Measurements from ENCODE around the gene CNKSR1. TPM values are rescaled to one million over a fixed set of nuclear protein-coding genes. Genes with fewer than 3 reads are reported as not detected.
A peak's percentile ranks its signal among the peaks of the same experiment; 100 is the strongest.

Gene CNKSR1
- total and polyA plus RNA-seq, 2 of the 13 experiments (the other 11 are each of a cell fraction or from before 2014, with no cell fraction given), result 3.4 to 8.9 TPM

DNA sequence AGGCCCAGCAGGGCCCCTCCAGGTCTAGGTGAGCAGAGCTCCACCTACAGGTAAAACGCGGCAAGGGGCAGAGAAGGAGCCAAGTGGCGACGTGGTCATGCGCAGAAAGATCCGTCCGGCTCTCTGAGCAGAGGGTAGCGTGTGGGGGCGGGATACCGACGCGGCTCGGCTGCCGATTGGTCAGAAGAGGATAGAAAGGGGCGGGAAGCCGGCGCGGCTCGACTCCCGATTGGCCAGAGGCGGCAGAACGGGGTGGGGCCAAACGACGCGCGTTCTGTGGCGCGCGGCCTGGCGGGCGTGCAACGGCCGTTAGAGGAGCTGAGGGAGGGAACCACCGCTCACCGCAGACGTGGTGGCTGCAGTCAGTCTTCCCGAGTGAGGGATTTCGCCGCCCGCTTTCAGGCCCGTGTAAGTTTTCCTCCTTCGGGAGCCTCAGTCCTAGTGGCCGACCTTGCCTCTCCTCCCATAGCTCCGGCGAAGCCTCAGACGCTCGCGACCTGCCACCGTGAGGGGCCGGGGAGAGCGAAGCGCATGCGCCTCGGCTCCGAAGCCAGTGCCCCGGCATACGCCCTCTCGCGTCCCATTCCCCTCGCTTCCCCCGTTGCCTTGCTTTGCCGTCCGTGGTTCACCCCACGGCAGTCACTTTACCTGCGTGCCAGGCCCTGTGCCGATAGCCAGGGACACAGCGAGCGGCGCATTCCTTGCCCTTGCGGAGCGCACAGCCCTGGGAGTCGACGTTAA lies 56.8 kb downstream of the CNKSR1 start, which contains the start of gene CEP85 (continued):
- TF ChIP-seq SMC3 (IDR thresholded peaks at IDR 0.05; ENCODE audit: low read length), result peak; percentile 18; the same call in 1 of the 2 replicates
- TF ChIP-seq SRY (CRISPR knock-in tag; IDR thresholded peaks at IDR 0.05), result no peak
- TF ChIP-seq, protein P1, sequence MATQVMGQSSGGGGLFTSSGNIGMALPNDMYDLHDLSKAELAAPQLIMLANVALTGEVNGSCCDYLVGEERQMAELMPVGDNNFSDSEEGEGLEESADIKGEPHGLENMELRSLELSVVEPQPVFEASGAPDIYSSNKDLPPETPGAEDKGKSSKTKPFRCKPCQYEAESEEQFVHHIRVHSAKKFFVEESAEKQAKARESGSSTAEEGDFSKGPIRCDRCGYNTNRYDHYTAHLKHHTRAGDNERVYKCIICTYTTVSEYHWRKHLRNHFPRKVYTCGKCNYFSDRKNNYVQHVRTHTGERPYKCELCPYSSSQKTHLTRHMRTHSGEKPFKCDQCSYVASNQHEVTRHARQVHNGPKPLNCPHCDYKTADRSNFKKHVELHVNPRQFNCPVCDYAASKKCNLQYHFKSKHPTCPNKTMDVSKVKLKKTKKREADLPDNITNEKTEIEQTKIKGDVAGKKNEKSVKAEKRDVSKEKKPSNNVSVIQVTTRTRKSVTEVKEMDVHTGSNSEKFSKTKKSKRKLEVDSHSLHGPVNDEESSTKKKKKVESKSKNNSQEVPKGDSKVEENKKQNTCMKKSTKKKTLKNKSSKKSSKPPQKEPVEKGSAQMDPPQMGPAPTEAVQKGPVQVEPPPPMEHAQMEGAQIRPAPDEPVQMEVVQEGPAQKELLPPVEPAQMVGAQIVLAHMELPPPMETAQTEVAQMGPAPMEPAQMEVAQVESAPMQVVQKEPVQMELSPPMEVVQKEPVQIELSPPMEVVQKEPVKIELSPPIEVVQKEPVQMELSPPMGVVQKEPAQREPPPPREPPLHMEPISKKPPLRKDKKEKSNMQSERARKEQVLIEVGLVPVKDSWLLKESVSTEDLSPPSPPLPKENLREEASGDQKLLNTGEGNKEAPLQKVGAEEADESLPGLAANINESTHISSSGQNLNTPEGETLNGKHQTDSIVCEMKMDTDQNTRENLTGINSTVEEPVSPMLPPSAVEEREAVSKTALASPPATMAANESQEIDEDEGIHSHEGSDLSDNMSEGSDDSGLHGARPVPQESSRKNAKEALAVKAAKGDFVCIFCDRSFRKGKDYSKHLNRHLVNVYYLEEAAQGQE (IDR thresholded peaks at IDR 0.05; ENCODE audit: borderline replicate concordance in 1 of 2, low read depth in 1 of 2, low read length in 2 of 2), result no peak
- no peak for TF ChIP-seq MZF1 (CRISPR knock-in tag; IDR thresholded peaks at IDR 0.05; ENCODE audit: borderline replicate concordance)
- TF ChIP-seq ZNF672 (CRISPR knock-in tag; IDR thresholded peaks at IDR 0.05), result no peak
- TF ChIP-seq ZNF780A (CRISPR knock-in tag; IDR thresholded peaks at IDR 0.05), result no peak
- TF ChIP-seq IRX3 (CRISPR knock-in tag; IDR thresholded peaks at IDR 0.05; ENCODE audit: borderline replicate concordance, low read depth), result no peak
- no peak for TF ChIP-seq ZNF484 (CRISPR knock-in tag; IDR thresholded peaks at IDR 0.05; ENCODE audit: borderline replicate concordance, low read depth)
- TF ChIP-seq, protein P2, sequence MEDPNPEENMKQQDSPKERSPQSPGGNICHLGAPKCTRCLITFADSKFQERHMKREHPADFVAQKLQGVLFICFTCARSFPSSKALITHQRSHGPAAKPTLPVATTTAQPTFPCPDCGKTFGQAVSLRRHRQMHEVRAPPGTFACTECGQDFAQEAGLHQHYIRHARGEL (CRISPR knock-in tag; IDR thresholded peaks at IDR 0.05), result no peak
- TF ChIP-seq SNAPC2 (CRISPR knock-in tag; IDR thresholded peaks at IDR 0.05), result no peak
- TF ChIP-seq ZNF564 (CRISPR knock-in tag; IDR thresholded peaks at IDR 0.05), result peak; percentile 58
- peak; percentile 88; the same call in 1 of the 2 replicates for TF ChIP-seq KDM5B (CRISPR knock-in tag; IDR thresholded peaks at IDR 0.05; ENCODE audit: borderline replicate concordance)
- TF ChIP-seq ZSCAN12 (CRISPR knock-in tag; IDR thresholded peaks at IDR 0.05), result no peak
- TF ChIP-seq ZBTB37 (CRISPR knock-in tag; IDR thresholded peaks at IDR 0.05), result no peak
- TF ChIP-seq TIGD3 (CRISPR knock-in tag; IDR thresholded peaks at IDR 0.05; ENCODE audit: borderline replicate concordance), result 0 out of 2 replicates have a peak, but pooled peaks have one; percentile 37
- no peak for TF ChIP-seq ZFP41 (CRISPR knock-in tag; IDR thresholded peaks at IDR 0.05; ENCODE audit: borderline replicate concordance)
- no peak for TF ChIP-seq ZNF570 (CRISPR knock-in tag; IDR thresholded peaks at IDR 0.05; ENCODE audit: borderline replicate concordance)
- peak; percentile 14; the same call in 1 of the 2 replicates for TF ChIP-seq ZNF205 (CRISPR knock-in tag; IDR thresholded peaks at IDR 0.05)
- TF ChIP-seq ZNF441 (CRISPR knock-in tag; IDR thresholded peaks at IDR 0.05; ENCODE audit: borderline replicate concordance), result peak; percentile 56; the same call in 1 of the 2 replicates
- TF ChIP-seq RFX3 (CRISPR knock-in tag; IDR thresholded peaks at IDR 0.05), result no peak

Measured in HepG2 (cell line).